HG03196 (cell line): ENCODE measurements around the gene PRSS50.
"Not testable (repeated sequence)": the region's sequence is repeated elsewhere in the genome, so short reads cannot be mapped to it uniquely, and the experiment has no call there.

Source experiments
- ATAC-seq: cut with Tn5 transposase; IDR thresholded peaks from one replicate; pipeline ENCODE4 v1.9.1; 2021; ENCODE audit not compliant: unreplicated experiment

The PRSS50 gene

GRCh38 chr3:46709157-46709654 lies 8.5 kb downstream of the PRSS50 start:
- ATAC-seq, result no peak

GRCh38 chr3:46708401-46709156 lies 9.1 kb downstream of the PRSS50 start:
- ATAC-seq, result no peak

GRCh38 chr3:46707601-46708011 lies 10.1 kb downstream of the PRSS50 start:
- no peak for ATAC-seq

- ATAC-seq, result no peak
Observed at GRCh38 chr3:46706771-46707582, 10.7 kb downstream of the PRSS50 start.

GRCh38 chr3:46705751-46706552 lies 11.7 kb downstream of the PRSS50 start:
- no peak for ATAC-seq

GRCh38 chr3:46705022-46705530 lies 12.6 kb downstream of the PRSS50 start:
- ATAC-seq, result no peak

- not testable (repeated sequence) for ATAC-seq
Observed at GRCh38 chr3:46704346-46704745, 13.3 kb downstream of the PRSS50 start.

GRCh38 chr3:46703013-46703520 lies 14.6 kb downstream of the PRSS50 start:
- no peak for ATAC-seq

GRCh38 chr3:46702246-46703012 lies 15.2 kb downstream of the PRSS50 start:
- ATAC-seq, result no peak

- no peak for ATAC-seq
Observed at GRCh38 chr3:46701181-46701939, 16.3 kb downstream of the PRSS50 start, which contains the start of gene TMIE. TMIE (plus strand) TSS chr3:46701392; CDS start chr3:46701488, 96 bp downstream.

- no peak for ATAC-seq
Observed at GRCh38 chr3:46700772-46701171, 16.9 kb downstream of the PRSS50 start.

GRCh38 chr3:46699676-46700523 lies 17.8 kb downstream of the PRSS50 start:
- no peak for ATAC-seq

GRCh38 chr3:46695962-46696894 lies 21.4 kb downstream of the PRSS50 start:
- ATAC-seq, result no peak

- ATAC-seq, result no peak
Observed at GRCh38 chr3:46695177-46695961, 22.3 kb downstream of the PRSS50 start.

- no peak for ATAC-seq
Observed at GRCh38 chr3:46694520-46694919, 23.1 kb downstream of the PRSS50 start.

- no peak for ATAC-seq
Observed at GRCh38 chr3:46693892-46694226, 23.8 kb downstream of the PRSS50 start.
